HEK293 (cell line): ENCODE data around the gene ARHGAP22.

Source experiments
- CTCF ChIA-PET: fragments of 350-600 bp; formaldehyde crosslinking; extraction: SDS; loops from one replicate; lab custom pipeline; 2021; ENCODE audit warnings: antibody characterized with exemption; lab: Yijun Ruan, JAX
- POLR2A ChIA-PET: fragments of 300-600 bp; formaldehyde crosslinking; extraction: SDS; loops from one replicate; lab custom pipeline; 2020; ENCODE audit warnings: antibody characterized with exemption, inconsistent platforms; lab: Yijun Ruan, JAX
- H3K27ac ChIP-seq: fragments of 200-500 bp; sonication (Bioruptor generic); 2 replicates; pipeline ENCODE4 v1.5.1; 2014; ENCODE audit warnings: low read depth, low read length, control low read depth, inconsistent platforms; ENCODE audit errors: extremely low read depth
- H3K36me3 ChIP-seq, 2 experiments: fragments of 200-500 bp in 1 of 2; sonication (Bioruptor generic) in 1 of 2; 1 replicate in 1 of 2; 2 replicates in 1 of 2; pipeline ENCODE4 v1.5.1; 2014 to 2017; ENCODE audit warnings: inconsistent platforms in 2 of 2, low read length in 2 of 2; ENCODE audit not compliant: control insufficient read depth in 2 of 2, insufficient read depth in 1 of 2
- H3K4me1 ChIP-seq: fragments of 200-500 bp; sonication (Bioruptor generic); 2 replicates; pipeline ENCODE4 v1.5.1; 2014; ENCODE audit warnings: mild to moderate bottlenecking, low read length, inconsistent platforms; ENCODE audit not compliant: control insufficient read depth, insufficient read depth
- H3K4me3 ChIP-seq: 2 replicates; pipeline ENCODE4 v1.5.1; 2011; ENCODE audit warnings: low read depth, mild to moderate bottlenecking, control low read depth, low read length, moderate library complexity
- H3K9me3 ChIP-seq: fragments of 200-500 bp; sonication (Bioruptor generic); 2 replicates; pipeline ENCODE4 v1.5.1; 2014; ENCODE audit warnings: low read depth, low read length, inconsistent platforms; ENCODE audit not compliant: control insufficient read depth, insufficient read depth
- GLIS1 ChIP-seq: fragments of 450-650 bp; formaldehyde crosslinking; IDR thresholded peaks from 2 replicates; pipeline ENCODE4 v1.5.1; 2016; ENCODE audit warnings: missing biosample characterization, missing genetic modification characterization
- GLIS2 ChIP-seq: fragments of 450-650 bp; formaldehyde crosslinking; IDR thresholded peaks from 2 replicates; pipeline ENCODE4 v1.5.1; 2016; ENCODE audit warnings: missing biosample characterization, missing genetic modification characterization
- INSM2 ChIP-seq: fragments of 450-650 bp; formaldehyde crosslinking; IDR thresholded peaks from 2 replicates; pipeline ENCODE4 v1.5.1; 2016; ENCODE audit warnings: missing biosample characterization, missing genetic modification characterization
- KLF10 ChIP-seq: fragments of 450-650 bp; IDR thresholded peaks from 2 replicates; pipeline ENCODE4 v1.5.1; 2018; ENCODE audit warnings: missing biosample characterization, mild to moderate bottlenecking, missing genetic modification characterization
- ZBTB11 ChIP-seq: fragments of 450-650 bp; formaldehyde crosslinking; conservative IDR thresholded peaks from 2 replicates; pipeline ENCODE4 v1.5.1; 2016; ENCODE audit warnings: low read depth, missing biosample characterization, missing genetic modification characterization
- ZBTB48 ChIP-seq: fragments of 450-650 bp; formaldehyde crosslinking; IDR thresholded peaks from 2 replicates; pipeline ENCODE4 v1.5.1; 2016; ENCODE audit warnings: missing biosample characterization, missing genetic modification characterization
- ZIC2 ChIP-seq: fragments of 450-650 bp; formaldehyde crosslinking; IDR thresholded peaks from 2 replicates; pipeline ENCODE4 v1.5.1; 2016; ENCODE audit warnings: missing biosample characterization, missing genetic modification characterization
- ZNF341 ChIP-seq: fragments of 450-650 bp; formaldehyde crosslinking; IDR thresholded peaks from 2 replicates; pipeline ENCODE4; 2016; ENCODE audit warnings: low read depth, missing biosample characterization, missing genetic modification characterization
- ZNF518A ChIP-seq: fragments of 450-650 bp; formaldehyde crosslinking; conservative IDR thresholded peaks from 2 replicates; pipeline ENCODE4 v1.5.1; 2016; ENCODE audit warnings: low read depth, missing biosample characterization, missing genetic modification characterization
- ZNF624 ChIP-seq: fragments of 450-650 bp; formaldehyde crosslinking; IDR thresholded peaks from 2 replicates; pipeline ENCODE4 v1.5.1; 2017; ENCODE audit warnings: missing biosample characterization, missing genetic modification characterization
- ZNF791 ChIP-seq: fragments of 450-650 bp; formaldehyde crosslinking; IDR thresholded peaks from 2 replicates; pipeline ENCODE4 v1.5.1; 2016; ENCODE audit warnings: missing biosample characterization, missing genetic modification characterization
- ZNF837 ChIP-seq: fragments of 450-650 bp; formaldehyde crosslinking; IDR thresholded peaks from 2 replicates; pipeline ENCODE4 v1.5.1; 2016; ENCODE audit warnings: missing biosample characterization, missing genetic modification characterization

ARHGAP22 gene

GRCh38 chr10:48456808-48457761 is 147.8 kb downstream of the ARHGAP22 start (continued):
- TF ChIP-seq ZNF518A (tag by site-specific recombination): no peak
- TF ChIP-seq ZNF791: no peak
- TF ChIP-seq GLIS2 (tag by site-specific recombination): peak; percentile 27; the same call in 1 of the 2 replicates
- no peak for TF ChIP-seq ZNF837 (tag by site-specific recombination)
- TF ChIP-seq ZIC2 (tag by site-specific recombination): peak; percentile 72
- peak; percentile 91 for TF ChIP-seq GLIS1 (tag by site-specific recombination)
- no peak for TF ChIP-seq ZBTB11 (tag by site-specific recombination)
- TF ChIP-seq KLF10 (tag by site-specific recombination): no peak

- TF ChIP-seq ZNF341 (tag by site-specific recombination) (peak; percentile 43; the same call in 1 of the 2 replicates), ZBTB48 (no peak), INSM2 (tag by site-specific recombination) (no peak), ZNF624 (tag by site-specific recombination) (no peak)
- H3K27ac ChIP-seq: no peak overlapping the region
- no peaks in the 10 kb centered on the region for H3K9me3 ChIP-seq
- CTCF ChIA-PET: no interaction called here
- peaks cover 2% of the 10 kb centered on the region; the same call in 1 of the 2 replicates for H3K4me1 ChIP-seq
- H3K36me3 ChIP-seq: peaks cover 0 to 11% of the 10 kb centered on the region in 2 experiments; a peak in 1 of 3 replicates
- no peak overlapping the region for H3K4me3 ChIP-seq
- POLR2A ChIA-PET: no interaction called here
These were observed 148.5 kb downstream of the ARHGAP22 start for GRCh38 chr10:48456361-48456804.
